NCI-H524 treated with DMSO at 0.1 percent for 48 hours (cell line): ENCODE data around the gene TXNDC16.

Experiments used
- DNase-seq: peaks from one replicate; lab custom pipeline; 2025; lab: John Stamatoyannopoulos, UW

The TXNDC16 gene

DNA sequence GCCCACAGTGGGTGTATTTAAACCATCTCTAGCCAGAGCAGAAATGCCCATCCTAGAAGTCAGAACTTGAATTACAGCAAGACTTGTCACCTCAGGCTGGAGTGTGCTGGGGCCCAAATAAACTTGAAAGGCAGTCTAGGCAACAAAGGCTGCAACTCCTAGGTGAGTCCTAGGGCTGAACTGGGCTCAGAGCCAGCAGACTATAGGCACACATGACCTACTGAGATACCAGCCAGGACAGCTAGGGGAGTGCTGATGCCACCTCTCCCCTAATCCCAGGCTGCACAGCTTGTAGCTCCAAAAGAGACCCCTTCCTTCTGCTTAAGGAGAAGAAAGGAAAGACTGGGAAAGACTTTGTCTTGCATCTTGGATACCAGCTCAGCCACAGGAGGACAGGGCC is 106.0 kb downstream of the TXNDC16 start:
- no peak for DNase-seq

DNA sequence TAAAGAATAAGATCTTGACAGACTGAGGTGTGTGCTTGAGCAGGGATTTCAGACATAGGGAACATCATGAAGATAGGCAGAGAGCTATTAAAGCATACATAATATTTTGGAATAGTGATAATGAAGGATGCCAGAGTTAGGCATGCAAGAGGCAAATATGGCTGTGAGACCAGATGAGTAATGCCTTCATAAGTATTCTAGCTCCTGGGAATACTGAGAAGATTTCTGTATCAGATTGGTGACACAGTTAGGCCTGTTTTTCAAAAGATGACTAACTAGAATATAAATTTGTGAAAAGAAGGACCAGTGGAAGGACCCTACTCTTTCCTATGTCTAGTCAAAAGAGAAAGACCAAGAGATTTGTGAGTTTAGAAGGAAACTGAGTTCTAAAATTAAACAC is 108.8 kb downstream of the TXNDC16 start:
- no peak for DNase-seq

DNA sequence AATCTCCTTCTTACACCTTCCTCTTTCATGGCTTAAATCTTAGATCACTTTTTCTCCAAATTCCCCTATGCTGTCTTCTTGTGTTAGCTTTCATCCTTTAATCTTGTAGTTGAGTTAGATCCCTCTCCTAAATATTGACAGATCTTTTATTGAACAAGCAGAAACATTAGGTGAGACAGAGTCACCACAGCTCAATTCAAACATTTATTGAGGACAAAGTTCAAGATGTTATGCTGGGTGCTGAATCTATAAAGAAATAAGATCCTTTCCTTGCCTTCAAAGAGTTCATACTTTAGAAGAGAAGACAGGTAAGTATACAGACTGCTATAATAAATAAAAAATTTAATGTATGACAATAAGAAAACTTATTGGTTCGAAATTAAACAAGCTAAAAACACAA is 109.7 kb downstream of the TXNDC16 start:
- DNase-seq, result no peak

DNA sequence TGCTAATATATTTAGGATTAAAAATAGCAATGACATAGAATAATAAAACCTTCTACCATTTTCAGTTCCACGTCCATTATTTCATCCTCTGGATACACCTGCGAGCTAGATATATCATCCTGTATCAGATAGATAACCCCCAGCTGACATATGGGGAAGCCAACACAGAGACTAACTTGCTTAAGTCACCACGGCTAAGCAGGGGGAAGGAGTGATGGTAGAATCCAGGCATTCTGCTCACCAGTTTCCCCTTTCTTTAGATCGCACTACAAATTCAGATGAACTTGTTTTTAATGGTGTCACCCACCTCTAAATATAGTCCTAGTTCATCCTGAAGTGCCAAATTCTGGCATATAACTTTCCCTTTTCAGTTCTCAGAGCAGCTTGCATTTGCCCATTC is 110.1 kb downstream of the TXNDC16 start:
- DNase-seq, result no peak

DNA sequence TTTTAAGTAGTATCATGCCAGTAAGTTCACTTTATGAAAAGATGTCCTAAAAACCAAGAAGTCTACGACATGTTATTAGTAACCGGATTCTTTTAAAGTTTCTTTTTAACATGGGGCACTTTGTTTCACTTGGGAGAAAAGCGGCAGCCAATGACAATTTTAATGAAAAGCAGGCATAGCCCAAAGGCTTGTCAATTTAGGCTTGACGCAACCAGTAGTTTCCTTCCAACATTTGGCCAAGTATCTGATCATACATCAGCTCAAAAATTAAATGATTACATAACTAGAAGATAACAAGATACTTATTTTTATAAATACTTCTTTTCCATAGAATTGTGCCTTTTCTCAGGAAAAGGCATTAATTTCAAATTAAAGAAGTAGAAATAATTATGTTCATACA is 112.8 kb downstream of the TXNDC16 start:
- DNase-seq, result no peak

- no peak for DNase-seq
These were observed 117.3 kb downstream of the TXNDC16 start for GRCh38 chr14:52434955-52435354.

DNA sequence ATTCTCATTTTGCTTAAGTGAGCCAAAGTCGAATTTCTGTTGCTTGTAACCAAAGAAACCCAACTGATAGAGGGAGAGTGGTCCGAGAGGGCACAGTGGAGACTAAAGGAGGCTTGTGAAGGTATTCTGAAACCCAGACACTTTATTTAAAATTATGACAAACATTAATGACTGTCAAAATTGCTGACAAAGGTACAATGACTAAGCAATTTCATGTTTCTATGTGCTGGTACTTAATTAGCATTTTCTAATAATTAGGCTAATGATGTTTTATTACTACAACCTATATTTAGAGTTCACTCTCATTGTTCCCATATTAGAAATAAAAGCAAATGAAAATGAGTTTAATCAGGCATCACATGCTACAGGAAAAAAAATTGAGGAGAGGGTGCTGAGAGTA is 121.8 kb downstream of the TXNDC16 start:
- no peak for DNase-seq

- DNase-seq, result no peak
These were observed 122.9 kb downstream of the TXNDC16 start for GRCh38 chr14:52429451-52429850.

DNA sequence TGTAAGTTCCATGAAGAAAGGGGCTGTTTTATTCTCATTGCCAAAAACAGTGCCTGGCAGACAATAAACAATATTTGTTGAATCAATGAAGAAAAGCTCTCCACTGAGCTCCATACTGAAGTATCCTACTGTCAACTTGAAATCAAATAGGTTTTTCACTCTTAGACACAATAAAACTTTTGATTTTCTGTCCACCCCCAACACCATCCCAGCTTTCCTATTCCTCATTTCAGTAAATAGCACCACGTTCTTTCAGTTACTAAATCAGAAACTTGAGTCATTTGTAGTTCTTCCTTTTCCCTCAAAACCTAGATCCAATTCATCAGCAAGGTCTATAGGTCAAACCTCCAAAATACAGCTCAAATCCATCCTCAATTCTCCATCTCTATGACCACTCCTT is 124.8 kb downstream of the TXNDC16 start:
- no peak for DNase-seq

DNA sequence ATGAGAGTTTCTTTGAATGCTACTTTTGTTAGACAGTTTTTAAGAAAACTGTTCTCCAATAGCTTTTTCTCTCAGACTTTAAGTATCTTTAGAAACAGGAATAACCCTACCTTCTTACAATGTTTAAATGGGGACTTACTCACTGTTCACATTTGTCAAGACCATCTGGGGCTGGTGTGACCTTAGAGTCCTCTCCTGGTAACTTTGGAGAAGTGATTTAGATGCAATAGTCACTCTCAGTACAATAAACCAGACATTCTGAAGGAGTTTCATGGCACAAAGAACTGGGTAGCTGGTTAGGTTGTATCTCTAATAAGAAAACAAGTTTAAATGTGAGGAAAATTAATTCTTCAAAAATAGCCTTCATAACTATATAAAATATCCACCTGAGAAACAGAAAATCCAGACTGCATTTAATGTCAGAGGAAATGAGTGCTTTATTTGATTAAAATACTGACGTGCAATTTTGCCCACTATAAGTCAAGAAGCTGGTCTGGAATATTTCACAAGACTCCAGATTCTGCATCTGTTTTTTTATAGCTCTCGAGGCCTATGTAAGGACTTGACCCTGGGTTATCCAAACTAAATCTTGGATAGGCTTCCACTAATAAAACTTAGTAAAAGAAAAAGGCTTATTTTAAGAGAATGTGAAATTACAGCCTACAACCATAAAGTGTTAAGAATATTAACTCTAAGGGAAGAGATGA is 129.5 kb downstream of the TXNDC16 start:
- DNase-seq, result no peak

- DNase-seq, result no peak
These were observed 135.2 kb downstream of the TXNDC16 start for GRCh38 chr14:52417139-52417538.

GRCh38 chr14:52413729-52414408 is 138.4 kb downstream of the TXNDC16 start:
- DNase-seq, result no peak

GRCh38 chr14:52412426-52412825 is 139.9 kb downstream of the TXNDC16 start:
- no peak for DNase-seq

GRCh38 chr14:52405314-52405713 is 147.0 kb downstream of the TXNDC16 start:
- no peak for DNase-seq

- DNase-seq, result no peak
These were observed 149.3 kb downstream of the TXNDC16 start for GRCh38 chr14:52402812-52403526.

DNA sequence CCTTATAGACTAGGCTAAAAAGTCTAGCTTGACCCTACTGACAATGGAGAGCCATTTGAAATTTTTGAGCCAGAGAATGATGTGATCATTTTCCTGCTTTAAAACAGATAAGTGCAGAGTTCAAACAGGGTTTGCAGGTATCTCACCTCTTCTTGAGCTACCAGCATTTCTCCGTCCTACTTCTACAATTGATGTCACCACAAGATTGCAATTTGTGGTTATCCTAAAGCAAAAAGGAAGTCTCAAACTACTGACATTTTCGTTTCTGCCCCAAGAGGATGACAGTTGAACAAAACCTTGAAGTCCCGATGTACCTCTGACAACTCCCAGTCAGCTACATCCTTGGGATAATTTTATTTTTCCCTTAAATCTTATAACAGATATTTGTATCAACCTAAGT is 151.5 kb downstream of the TXNDC16 start:
- no peak for DNase-seq

DNA sequence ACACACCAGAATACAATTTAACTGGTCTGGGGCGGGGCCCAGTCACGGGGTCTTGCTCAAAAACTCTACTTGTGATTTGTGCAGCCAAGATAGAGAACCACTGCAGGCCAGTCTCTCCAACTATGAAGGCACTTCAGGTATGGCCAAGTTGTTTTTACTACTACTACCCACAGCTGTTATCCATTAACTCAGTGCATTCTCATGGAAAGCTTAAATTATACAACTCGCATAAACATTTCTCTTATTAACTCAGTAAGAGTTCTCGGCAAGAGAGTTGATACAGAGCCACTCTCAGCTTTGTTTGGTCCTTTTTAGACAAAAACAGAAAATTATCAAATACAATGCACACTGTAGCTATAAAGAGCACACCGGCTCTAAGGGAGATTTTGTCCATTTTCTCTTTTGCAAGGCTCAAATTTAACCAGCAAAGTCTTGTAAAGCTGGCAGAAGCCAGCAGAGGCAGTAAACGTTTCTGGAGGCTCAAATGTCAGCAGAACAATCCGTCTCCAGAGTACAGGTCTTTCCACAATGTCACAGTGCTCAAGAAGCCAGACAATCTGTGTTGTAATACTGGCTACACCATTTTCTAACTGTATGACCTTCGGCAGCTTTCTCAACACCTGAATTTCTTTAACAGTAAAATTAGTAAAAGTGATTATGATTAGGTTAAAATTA is 152.2 kb downstream of the TXNDC16 start:
- DNase-seq, result no peak

GRCh38 chr14:52399104-52399503 is 153.2 kb downstream of the TXNDC16 start:
- no peak for DNase-seq

DNA sequence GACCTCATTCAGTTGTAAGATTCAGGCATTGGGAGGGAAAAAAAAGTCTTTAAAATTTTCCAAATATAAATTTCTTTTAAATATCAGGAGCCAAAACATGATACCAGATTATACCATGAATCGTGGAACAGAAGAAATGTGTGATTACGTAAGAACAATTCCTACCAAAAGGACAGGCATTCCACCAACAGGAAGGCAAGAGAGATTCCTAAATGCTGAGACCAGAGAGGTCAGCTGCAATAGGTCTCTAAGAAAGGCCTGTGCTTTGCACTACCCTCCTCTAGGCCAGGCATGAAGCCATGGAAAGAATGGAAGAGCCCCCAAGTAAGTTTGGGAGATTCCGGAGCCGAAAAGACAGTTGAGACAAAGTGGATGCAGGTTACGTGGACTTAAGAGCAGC is 154.5 kb downstream of the TXNDC16 start:
- DNase-seq, result no peak

- no peak for DNase-seq
These were observed 156.6 kb downstream of the TXNDC16 start for GRCh38 chr14:52395728-52396127.

DNA sequence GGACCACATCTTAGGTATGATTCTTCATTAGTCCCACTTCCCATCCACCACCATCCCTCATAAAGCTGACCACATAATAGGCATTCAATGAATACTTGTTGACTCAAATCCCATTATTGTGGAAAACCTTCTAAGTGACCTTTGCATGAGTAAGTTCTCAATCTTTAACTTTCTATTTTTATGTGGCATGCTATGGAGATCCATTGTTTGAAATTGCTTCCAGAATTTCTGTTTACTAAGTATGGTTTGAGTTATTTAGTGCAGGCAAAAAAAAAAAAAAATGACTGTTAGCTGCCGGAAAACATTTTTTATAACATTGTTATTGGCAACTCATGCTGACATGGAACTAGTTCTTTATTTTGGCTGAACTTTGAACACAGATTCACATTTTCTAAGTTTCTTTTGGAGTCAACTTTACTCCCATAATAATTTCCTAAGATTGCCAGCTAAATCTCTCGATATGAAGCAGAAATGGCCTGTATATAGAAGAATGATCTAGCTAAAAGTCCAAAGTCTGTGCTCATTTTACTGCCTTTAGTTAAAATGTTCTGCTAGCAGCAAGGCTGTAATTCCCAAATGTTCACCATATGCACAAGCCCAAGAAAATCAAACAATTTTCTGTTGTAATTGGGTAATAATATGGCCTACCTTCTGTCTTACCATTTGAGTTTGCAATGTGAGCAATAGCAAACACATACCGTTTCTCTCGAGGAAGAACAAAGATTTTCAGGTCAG is 160.3 kb downstream of the TXNDC16 start:
- no peak for DNase-seq
